ENCODE data around the gene C10orf143. TPM values are rescaled to one million over a fixed set of nuclear protein-coding genes. Genes with fewer than 3 reads are reported as not detected.

C10orf143 gene
- total RNA-seq, 5 donors from 2014 or later (not counting 1 experiment from before 2014, with no cell fraction given), result 7.6 to 14.6 (median 12.3) TPM

DNA sequence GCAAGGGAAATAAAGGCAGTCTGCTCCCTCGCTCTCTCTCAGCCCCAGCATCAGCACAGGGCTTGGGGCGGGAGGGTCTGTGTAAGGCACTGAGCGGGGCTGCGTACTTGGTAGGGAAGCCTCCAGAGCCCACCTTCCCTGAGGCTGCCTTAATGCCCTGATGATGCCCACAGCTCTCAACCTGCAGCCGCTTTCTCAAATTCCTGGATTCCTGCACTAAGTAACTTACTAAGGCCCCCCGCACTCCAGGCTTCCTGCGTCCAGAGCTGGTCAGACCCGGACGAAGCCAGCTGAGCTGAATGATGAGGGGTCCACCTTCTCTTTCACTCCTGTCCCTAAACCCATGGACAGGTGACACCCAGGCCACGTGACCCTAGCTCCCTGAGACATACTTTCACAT lies 63.3 kb downstream of the C10orf143 start:
- CTCF ChIA-PET, result no interaction called here
- WGBS (ENCODE audit: insufficient coverage), result 90% methylated on average over 4 of the region's 10 CpGs
- Histone ChIP-seq H3K36me3 (ENCODE audit: control insufficient read depth in 2 of 2, extremely low read depth in 1 of 2, insufficient read depth in 1 of 2, low read length in 1 of 2) (no peaks in the 10 kb centered on the region), H3K27ac (ENCODE audit: low read length) (no peak overlapping the region), H3K27me3 (replicated peaks in 1 of 2; ENCODE audit: control insufficient read depth in 2 of 2, extremely low read depth in 1 of 2, insufficient read depth in 2 of 2, low read length in 1 of 2) (peaks cover 0 to 34% of the 10 kb centered on the region in 2 experiments), H3K9me3 (no peaks in the 10 kb centered on the region), H3K4me1 (ENCODE audit: control insufficient read depth in 1 of 2, extremely low read depth in 1 of 2, insufficient read depth in 2 of 2, low read length in 2 of 2) (no peaks in the 10 kb centered on the region), H3K4me3 (ENCODE audit: control insufficient read depth in 1 of 2, extremely low read depth in 1 of 2, low read length in 1 of 2) (no peak overlapping the region)
- DNase-seq (no peak), ATAC-seq (replicated peaks in 1 of 4) (no peak)
- Mint-ChIP-seq H3K4me3 (no peak overlapping the region), H3K27ac (no peak overlapping the region), H3K36me3 (no peaks in the 10 kb centered on the region), H3K4me1 (no peaks in the 10 kb centered on the region), H3K27me3 (peaks cover 9 to 13% of the 10 kb centered on the region in 2 donors), H3K9me3 (no peaks in the 10 kb centered on the region)
- POLR2A ChIA-PET, result interaction anchor here in 1 of 2 donors (0.6 kb wide), 1 partner anchor 896 kb away, joined by 9 read pairs; no protein-coding TSS in a partner anchor

- ChIA-PET POLR2A (no interaction called here), CTCF (no interaction called here)
- Histone ChIP-seq H3K27ac (ENCODE audit: low read length) (no peak overlapping the region), H3K4me3 (ENCODE audit: control insufficient read depth in 1 of 2, extremely low read depth in 1 of 2, low read length in 1 of 2) (no peak overlapping the region), H3K27me3 (replicated peaks in 1 of 2; ENCODE audit: control insufficient read depth in 2 of 2, extremely low read depth in 1 of 2, insufficient read depth in 2 of 2, low read length in 1 of 2) (peaks cover 0 to 30% of the 10 kb centered on the region in 2 experiments), H3K36me3 (ENCODE audit: control insufficient read depth in 2 of 2, extremely low read depth in 1 of 2, insufficient read depth in 1 of 2, low read length in 1 of 2) (no peaks in the 10 kb centered on the region), H3K9me3 (no peaks in the 10 kb centered on the region), H3K4me1 (ENCODE audit: control insufficient read depth in 1 of 2, extremely low read depth in 1 of 2, insufficient read depth in 2 of 2, low read length in 2 of 2) (no peaks in the 10 kb centered on the region)
- Mint-ChIP-seq H3K4me3 (no peak overlapping the region), H3K27ac (no peak overlapping the region), H3K36me3 (no peaks in the 10 kb centered on the region), H3K27me3 (peaks cover 9 to 13% of the 10 kb centered on the region in 2 donors), H3K9me3 (no peaks in the 10 kb centered on the region), H3K4me1 (no peaks in the 10 kb centered on the region)
- ATAC-seq (replicated peaks in 1 of 4) (no peak), DNase-seq (no peak)
- 92% methylated on average over 21 of the region's 22 CpGs for WGBS (ENCODE audit: insufficient coverage)
Observed at GRCh38 chr10:130046591-130046990, 64.0 kb downstream of the C10orf143 start.

DNA sequence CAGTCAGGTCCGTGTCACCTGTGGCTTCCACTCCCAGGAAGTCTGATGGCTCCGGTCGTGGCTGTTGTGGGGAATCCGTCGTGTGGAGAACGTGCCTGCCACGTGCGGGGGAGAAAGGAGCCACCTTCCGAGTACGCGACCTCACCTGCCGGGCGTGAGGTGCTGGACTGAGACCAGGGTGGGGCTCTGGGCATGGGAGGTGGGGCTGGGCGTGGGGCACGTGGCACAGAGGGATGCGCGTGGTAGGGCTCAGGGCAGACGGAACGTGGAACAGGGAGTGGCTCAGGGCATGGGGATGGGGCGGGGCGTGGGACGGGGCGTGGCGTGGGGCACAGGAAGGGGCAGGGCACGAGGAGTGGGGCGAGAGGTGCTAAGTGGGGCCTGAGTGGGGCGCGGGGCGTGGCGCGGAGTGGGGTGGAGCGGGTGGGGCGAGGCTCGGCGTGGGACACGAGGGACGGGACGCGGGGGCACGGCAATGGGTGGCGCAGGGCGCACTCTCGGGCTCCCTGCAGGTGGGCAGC lies 64.8 kb downstream of the C10orf143 start:
- no peaks in the 10 kb centered on the region for H3K36me3 Mint-ChIP-seq
- no peak overlapping the region for H3K27ac ChIP-seq (ENCODE audit: low read length)
- no peaks in the 10 kb centered on the region for H3K36me3 ChIP-seq (ENCODE audit: control insufficient read depth in 2 of 2, extremely low read depth in 1 of 2, insufficient read depth in 1 of 2, low read length in 1 of 2)
- ChIA-PET CTCF (no interaction called here), POLR2A (no interaction called here)
- no peaks in the 10 kb centered on the region for H3K4me1 ChIP-seq (ENCODE audit: control insufficient read depth in 1 of 2, extremely low read depth in 1 of 2, insufficient read depth in 2 of 2, low read length in 2 of 2)
- no peak overlapping the region for H3K4me3 ChIP-seq (ENCODE audit: control insufficient read depth in 1 of 2, extremely low read depth in 1 of 2, low read length in 1 of 2)
- peaks cover 8 to 13% of the 10 kb centered on the region in 2 donors for H3K27me3 Mint-ChIP-seq
- 92% methylated on average over 32 of the region's 43 CpGs for WGBS (ENCODE audit: insufficient coverage)
- DNase-seq, result no peak
- no peaks in the 10 kb centered on the region for H3K9me3 ChIP-seq
- peaks cover 0 to 30% of the 10 kb centered on the region in 2 experiments for H3K27me3 ChIP-seq (replicated peaks in 1 of 2; ENCODE audit: control insufficient read depth in 2 of 2, extremely low read depth in 1 of 2, insufficient read depth in 2 of 2, low read length in 1 of 2)
- H3K9me3 Mint-ChIP-seq, result no peaks in the 10 kb centered on the region
- ATAC-seq (replicated peaks in 1 of 4), result no peak
- no peaks in the 10 kb centered on the region for H3K4me1 Mint-ChIP-seq
- no peak overlapping the region for H3K4me3 Mint-ChIP-seq
- no peak overlapping the region for H3K27ac Mint-ChIP-seq

- 58% methylated on average over 30 of the region's 30 CpGs for WGBS (ENCODE audit: insufficient coverage)
- Mint-ChIP-seq H3K27ac (no peak overlapping the region), H3K36me3 (no peaks in the 10 kb centered on the region), H3K27me3 (peaks cover 6 to 13% of the 10 kb centered on the region in 2 donors), H3K9me3 (no peaks in the 10 kb centered on the region), H3K4me3 (no peak overlapping the region), H3K4me1 (no peaks in the 10 kb centered on the region)
- no peaks in the 10 kb centered on the region for H3K36me3 ChIP-seq (ENCODE audit: control insufficient read depth in 2 of 2, extremely low read depth in 1 of 2, insufficient read depth in 1 of 2, low read length in 1 of 2)
- no peak overlapping the region for H3K27ac ChIP-seq (ENCODE audit: low read length)
- H3K4me1 ChIP-seq (ENCODE audit: control insufficient read depth in 1 of 2, extremely low read depth in 1 of 2, insufficient read depth in 2 of 2, low read length in 2 of 2), result no peaks in the 10 kb centered on the region
- DNase-seq (no peak), ATAC-seq (replicated peaks in 1 of 4) (no peak)
- H3K27me3 ChIP-seq (replicated peaks in 1 of 2; ENCODE audit: control insufficient read depth in 2 of 2, extremely low read depth in 1 of 2, insufficient read depth in 2 of 2, low read length in 1 of 2), result peaks cover 0 to 30% of the 10 kb centered on the region in 2 experiments
- H3K4me3 ChIP-seq (ENCODE audit: control insufficient read depth in 1 of 2, extremely low read depth in 1 of 2, low read length in 1 of 2), result no peak overlapping the region
- ChIA-PET POLR2A (no interaction called here), CTCF (no interaction called here)
- no peaks in the 10 kb centered on the region for H3K9me3 ChIP-seq
Observed at GRCh38 chr10:130045091-130045652, 65.5 kb downstream of the C10orf143 start.

GRCh38 chr10:130044067-130045061 lies 66.3 kb downstream of the C10orf143 start:
- H3K4me3 ChIP-seq (ENCODE audit: control insufficient read depth in 1 of 2, extremely low read depth in 1 of 2, low read length in 1 of 2), result no peak overlapping the region
- ChIA-PET CTCF (no interaction called here), POLR2A (no interaction called here)
- no peak overlapping the region for H3K27ac ChIP-seq (ENCODE audit: low read length)
- H3K27me3 ChIP-seq (replicated peaks in 1 of 2; ENCODE audit: control insufficient read depth in 2 of 2, extremely low read depth in 1 of 2, insufficient read depth in 2 of 2, low read length in 1 of 2), result peaks cover 0 to 30% of the 10 kb centered on the region in 2 experiments
- 73% methylated on average over 12 of the region's 17 CpGs for WGBS (ENCODE audit: insufficient coverage)
- no peaks in the 10 kb centered on the region for H3K4me1 Mint-ChIP-seq
- H3K9me3 ChIP-seq, result no peaks in the 10 kb centered on the region
- no peaks in the 10 kb centered on the region for H3K4me1 ChIP-seq (ENCODE audit: control insufficient read depth in 1 of 2, extremely low read depth in 1 of 2, insufficient read depth in 2 of 2, low read length in 2 of 2)
- no peak overlapping the region for H3K4me3 Mint-ChIP-seq
- no peaks in the 10 kb centered on the region for H3K9me3 Mint-ChIP-seq
- H3K36me3 Mint-ChIP-seq, result no peaks in the 10 kb centered on the region
- ATAC-seq (replicated peaks in 1 of 4) (no peak), DNase-seq (no peak)
- peaks cover 6 to 13% of the 10 kb centered on the region in 2 donors for H3K27me3 Mint-ChIP-seq
- no peak overlapping the region for H3K27ac Mint-ChIP-seq
- no peaks in the 10 kb centered on the region for H3K36me3 ChIP-seq (ENCODE audit: control insufficient read depth in 2 of 2, extremely low read depth in 1 of 2, insufficient read depth in 1 of 2, low read length in 1 of 2)

DNA sequence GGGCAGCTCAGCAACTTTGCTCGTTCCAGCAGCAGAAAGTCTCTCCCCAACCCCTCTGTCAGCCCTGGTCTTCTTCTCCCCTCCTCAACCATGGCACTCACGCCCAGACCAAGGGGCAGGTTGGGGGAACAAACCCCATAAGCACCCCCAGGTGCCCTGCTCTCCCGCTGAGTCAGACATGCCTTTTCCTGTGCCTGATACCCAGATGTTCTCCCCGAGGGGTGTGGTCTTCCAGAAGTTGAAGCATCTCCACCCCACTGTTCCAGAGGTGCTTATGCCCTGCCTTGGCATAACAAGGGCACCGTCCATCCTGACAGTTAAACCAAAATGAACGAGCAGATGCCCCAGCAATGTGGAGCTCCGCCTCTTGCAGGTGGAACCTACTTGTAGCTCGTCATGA lies 67.1 kb downstream of the C10orf143 start:
- ChIA-PET CTCF (no interaction called here), POLR2A (no interaction called here)
- no peak overlapping the region for H3K4me3 Mint-ChIP-seq
- Histone ChIP-seq H3K27me3 (replicated peaks in 1 of 2; ENCODE audit: control insufficient read depth in 2 of 2, extremely low read depth in 1 of 2, insufficient read depth in 2 of 2, low read length in 1 of 2) (peaks cover 0 to 30% of the 10 kb centered on the region in 2 experiments), H3K36me3 (ENCODE audit: control insufficient read depth in 2 of 2, extremely low read depth in 1 of 2, insufficient read depth in 1 of 2, low read length in 1 of 2) (no peaks in the 10 kb centered on the region), H3K27ac (ENCODE audit: low read length) (no peak overlapping the region), H3K4me3 (ENCODE audit: control insufficient read depth in 1 of 2, extremely low read depth in 1 of 2, low read length in 1 of 2) (no peak overlapping the region), H3K9me3 (no peaks in the 10 kb centered on the region), H3K4me1 (ENCODE audit: control insufficient read depth in 1 of 2, extremely low read depth in 1 of 2, insufficient read depth in 2 of 2, low read length in 2 of 2) (no peaks in the 10 kb centered on the region)
- WGBS (ENCODE audit: insufficient coverage), result 63% methylated on average over 7 of the region's 8 CpGs
- H3K4me1 Mint-ChIP-seq, result no peaks in the 10 kb centered on the region
- ATAC-seq (replicated peaks in 1 of 4) (no peak), DNase-seq (no peak)
- H3K27me3 Mint-ChIP-seq, result peaks cover 6 to 13% of the 10 kb centered on the region in 2 donors
- no peaks in the 10 kb centered on the region for H3K36me3 Mint-ChIP-seq
- H3K27ac Mint-ChIP-seq, result no peak overlapping the region
- H3K9me3 Mint-ChIP-seq, result no peaks in the 10 kb centered on the region

All from T-cell (primary cell).